ENCODE data around the gene DOCK7. TPM values are rescaled to one million over a fixed set of nuclear protein-coding genes. Genes with fewer than 3 reads are reported as not detected.

The DOCK7 gene
- total and polyA plus RNA-seq, 2 donors, result 7.4 to 19.2 TPM

GRCh38 chr1:62428351-62428750, 259.8 kb downstream of the DOCK7 start:
- Histone ChIP-seq H3K4me1 (ENCODE audit: control insufficient read depth in 2 of 2, insufficient read depth in 2 of 2, low read length in 2 of 2) (no peaks in the 10 kb centered on the region), H3K4me3 (ENCODE audit: low read length in 2 of 2) (no peak overlapping the region), H3K9me3 (ENCODE audit: control insufficient read depth in 2 of 2, insufficient read depth in 1 of 2, low read length in 1 of 2) (no peaks in the 10 kb centered on the region), H3K27ac (ENCODE audit: low read depth in 1 of 2, low read length in 1 of 2) (no peak overlapping the region), H3K36me3 (ENCODE audit: control insufficient read depth in 2 of 2, insufficient read depth in 2 of 2, low read length in 1 of 2) (no peaks in the 10 kb centered on the region), H3K27me3 (ENCODE audit: control insufficient read depth in 2 of 2, insufficient read depth in 1 of 2, low read length in 1 of 2) (no peaks in the 10 kb centered on the region)
- DNase-seq (ENCODE audit: low read depth in 6 of 9, low spot score in 9 of 9), result no peak
- WGBS, result 96% methylated on average over 4 of the region's 4 CpGs

GRCh38 chr1:62426794-62427193, 261.4 kb downstream of the DOCK7 start:
- WGBS, result 98% methylated on average over 1 of the region's 1 CpG
- Histone ChIP-seq H3K4me1 (ENCODE audit: control insufficient read depth in 2 of 2, insufficient read depth in 2 of 2, low read length in 2 of 2) (no peaks in the 10 kb centered on the region), H3K27me3 (ENCODE audit: control insufficient read depth in 2 of 2, insufficient read depth in 1 of 2, low read length in 1 of 2) (no peaks in the 10 kb centered on the region), H3K36me3 (ENCODE audit: control insufficient read depth in 2 of 2, insufficient read depth in 2 of 2, low read length in 1 of 2) (no peaks in the 10 kb centered on the region), H3K9me3 (ENCODE audit: control insufficient read depth in 2 of 2, insufficient read depth in 1 of 2, low read length in 1 of 2) (no peaks in the 10 kb centered on the region), H3K27ac (ENCODE audit: low read depth in 1 of 2, low read length in 1 of 2) (no peak overlapping the region), H3K4me3 (ENCODE audit: low read length in 2 of 2) (no peak overlapping the region)
- no peak for DNase-seq (ENCODE audit: low read depth in 6 of 9, low spot score in 9 of 9)

- 25% methylated on average over 3 of the region's 3 CpGs for WGBS
- H3K4me1 ChIP-seq (ENCODE audit: control insufficient read depth in 2 of 2, insufficient read depth in 2 of 2, low read length in 2 of 2), result no peaks in the 10 kb centered on the region
Measured at GRCh38 chr1:62426237-62426636, 261.9 kb downstream of the DOCK7 start.

GRCh38 chr1:62425041-62425440, 263.1 kb downstream of the DOCK7 start:
- 95% methylated on average over 5 of the region's 5 CpGs for WGBS
- Histone ChIP-seq H3K4me1 (ENCODE audit: control insufficient read depth in 2 of 2, insufficient read depth in 2 of 2, low read length in 2 of 2) (no peaks in the 10 kb centered on the region), H3K27ac (ENCODE audit: low read depth in 1 of 2, low read length in 1 of 2) (no peak overlapping the region), H3K4me3 (ENCODE audit: low read length in 2 of 2) (no peak overlapping the region), H3K9me3 (ENCODE audit: control insufficient read depth in 2 of 2, insufficient read depth in 1 of 2, low read length in 1 of 2) (no peaks in the 10 kb centered on the region), H3K36me3 (ENCODE audit: control insufficient read depth in 2 of 2, insufficient read depth in 2 of 2, low read length in 1 of 2) (no peaks in the 10 kb centered on the region), H3K27me3 (ENCODE audit: control insufficient read depth in 2 of 2, insufficient read depth in 1 of 2, low read length in 1 of 2) (no peaks in the 10 kb centered on the region)
- DNase-seq (ENCODE audit: low read depth in 6 of 9, low spot score in 9 of 9), result no peak

More at GRCh38 chr1:62426237-62426636, 261.9 kb downstream of the DOCK7 start:
- DNase-seq (ENCODE audit: low read depth in 6 of 9, low spot score in 9 of 9), result no peak
- Histone ChIP-seq H3K4me3 (ENCODE audit: low read length in 2 of 2) (no peak overlapping the region), H3K9me3 (ENCODE audit: control insufficient read depth in 2 of 2, insufficient read depth in 1 of 2, low read length in 1 of 2) (no peaks in the 10 kb centered on the region), H3K27ac (ENCODE audit: low read depth in 1 of 2, low read length in 1 of 2) (no peak overlapping the region), H3K27me3 (ENCODE audit: control insufficient read depth in 2 of 2, insufficient read depth in 1 of 2, low read length in 1 of 2) (no peaks in the 10 kb centered on the region), H3K36me3 (ENCODE audit: control insufficient read depth in 2 of 2, insufficient read depth in 2 of 2, low read length in 1 of 2) (no peaks in the 10 kb centered on the region)

- 97% methylated on average over 4 of the region's 4 CpGs for WGBS
- DNase-seq (ENCODE audit: low read depth in 6 of 9, low spot score in 9 of 9), result no peak
- no peaks in the 10 kb centered on the region for H3K27me3 ChIP-seq (ENCODE audit: control insufficient read depth in 2 of 2, insufficient read depth in 1 of 2, low read length in 1 of 2)
- no peak overlapping the region for H3K27ac ChIP-seq (ENCODE audit: low read depth in 1 of 2, low read length in 1 of 2)
- H3K36me3 ChIP-seq (ENCODE audit: control insufficient read depth in 2 of 2, insufficient read depth in 2 of 2, low read length in 1 of 2), result no peaks in the 10 kb centered on the region
- H3K9me3 ChIP-seq (ENCODE audit: control insufficient read depth in 2 of 2, insufficient read depth in 1 of 2, low read length in 1 of 2), result no peaks in the 10 kb centered on the region
- no peak overlapping the region for H3K4me3 ChIP-seq (ENCODE audit: low read length in 2 of 2)
- H3K4me1 ChIP-seq (ENCODE audit: control insufficient read depth in 2 of 2, insufficient read depth in 2 of 2, low read length in 2 of 2), result no peaks in the 10 kb centered on the region
Measured at GRCh38 chr1:62424411-62424810, 263.8 kb downstream of the DOCK7 start.

GRCh38 chr1:62423580-62424242, 264.5 kb downstream of the DOCK7 start:
- Histone ChIP-seq H3K4me3 (ENCODE audit: low read length in 2 of 2) (no peak overlapping the region), H3K27ac (ENCODE audit: low read depth in 1 of 2, low read length in 1 of 2) (no peak overlapping the region), H3K9me3 (ENCODE audit: control insufficient read depth in 2 of 2, insufficient read depth in 1 of 2, low read length in 1 of 2) (no peaks in the 10 kb centered on the region), H3K4me1 (ENCODE audit: control insufficient read depth in 2 of 2, insufficient read depth in 2 of 2, low read length in 2 of 2) (no peaks in the 10 kb centered on the region), H3K36me3 (ENCODE audit: control insufficient read depth in 2 of 2, insufficient read depth in 2 of 2, low read length in 1 of 2) (no peaks in the 10 kb centered on the region), H3K27me3 (ENCODE audit: control insufficient read depth in 2 of 2, insufficient read depth in 1 of 2, low read length in 1 of 2) (no peaks in the 10 kb centered on the region)
- WGBS, result 96% methylated on average over 14 of the region's 14 CpGs
- no peak for DNase-seq (ENCODE audit: low read depth in 6 of 9, low spot score in 9 of 9)

- H3K27ac ChIP-seq (ENCODE audit: low read depth in 1 of 2, low read length in 1 of 2), result no peak overlapping the region
- no peaks in the 10 kb centered on the region for H3K36me3 ChIP-seq (ENCODE audit: control insufficient read depth in 2 of 2, insufficient read depth in 2 of 2, low read length in 1 of 2)
- no peak overlapping the region for H3K4me3 ChIP-seq (ENCODE audit: low read length in 2 of 2)
- 96% methylated on average over 1 of the region's 1 CpG for WGBS
- no peak for DNase-seq (ENCODE audit: low read depth in 6 of 9, low spot score in 9 of 9)
- H3K9me3 ChIP-seq (ENCODE audit: control insufficient read depth in 2 of 2, insufficient read depth in 1 of 2, low read length in 1 of 2), result no peaks in the 10 kb centered on the region
- no peaks in the 10 kb centered on the region for H3K27me3 ChIP-seq (ENCODE audit: control insufficient read depth in 2 of 2, insufficient read depth in 1 of 2, low read length in 1 of 2)
- no peaks in the 10 kb centered on the region for H3K4me1 ChIP-seq (ENCODE audit: control insufficient read depth in 2 of 2, insufficient read depth in 2 of 2, low read length in 2 of 2)
Measured at GRCh38 chr1:62420214-62420613, 268.0 kb downstream of the DOCK7 start.

- Histone ChIP-seq H3K27me3 (ENCODE audit: control insufficient read depth in 2 of 2, insufficient read depth in 1 of 2, low read length in 1 of 2) (no peaks in the 10 kb centered on the region), H3K36me3 (ENCODE audit: control insufficient read depth in 2 of 2, insufficient read depth in 2 of 2, low read length in 1 of 2) (no peaks in the 10 kb centered on the region), H3K9me3 (ENCODE audit: control insufficient read depth in 2 of 2, insufficient read depth in 1 of 2, low read length in 1 of 2) (no peaks in the 10 kb centered on the region), H3K27ac (ENCODE audit: low read depth in 1 of 2, low read length in 1 of 2) (no peak overlapping the region), H3K4me3 (ENCODE audit: low read length in 2 of 2) (no peak overlapping the region), H3K4me1 (ENCODE audit: control insufficient read depth in 2 of 2, insufficient read depth in 2 of 2, low read length in 2 of 2) (no peaks in the 10 kb centered on the region)
- 95% methylated on average over 2 of the region's 2 CpGs for whole genome bisulfite sequencing
- no peak for DNase-seq (ENCODE audit: low read depth in 6 of 9, low spot score in 9 of 9)
Measured at GRCh38 chr1:62417351-62417999, 270.7 kb downstream of the DOCK7 start.

- DNase-seq (ENCODE audit: low read depth in 6 of 9, low spot score in 9 of 9), result no peak
- H3K36me3 ChIP-seq (ENCODE audit: control insufficient read depth in 2 of 2, insufficient read depth in 2 of 2, low read length in 1 of 2), result no peaks in the 10 kb centered on the region
- WGBS, result 96% methylated on average over 8 of the region's 8 CpGs
Measured at GRCh38 chr1:62415687-62416086, 272.5 kb downstream of the DOCK7 start.

More at GRCh38 chr1:62415687-62416086, 272.5 kb downstream of the DOCK7 start:
- Histone ChIP-seq H3K4me3 (ENCODE audit: low read length in 2 of 2) (no peak overlapping the region), H3K4me1 (ENCODE audit: control insufficient read depth in 2 of 2, insufficient read depth in 2 of 2, low read length in 2 of 2) (no peaks in the 10 kb centered on the region), H3K27ac (ENCODE audit: low read depth in 1 of 2, low read length in 1 of 2) (no peak overlapping the region), H3K9me3 (ENCODE audit: control insufficient read depth in 2 of 2, insufficient read depth in 1 of 2, low read length in 1 of 2) (no peaks in the 10 kb centered on the region), H3K27me3 (ENCODE audit: control insufficient read depth in 2 of 2, insufficient read depth in 1 of 2, low read length in 1 of 2) (no peaks in the 10 kb centered on the region)
